Panc1 (cell line): ENCODE results near the gene SLAMF1. TPM values are rescaled to one million over a fixed set of nuclear protein-coding genes. Genes with fewer than 3 reads are reported as not detected.

Source experiments
- ATAC-seq: fragments of 200-7000 bp; cut with Tn5 transposase; 2 replicates; pipeline ENCODE4 v1.9.1; 2020; ENCODE audit warnings: mild to moderate bottlenecking, moderate library complexity
- BruUV-seq: library from RNA; stranded (reverse); fragments of 400-500 nt; replicated peaks from 2 replicates; lab custom pipeline; 2021; lab: Mats Ljungman, UMichigan
- CTCF ChIA-PET: fragments of 300-600 bp; sonication (Branson Sonifier 250); formaldehyde crosslinking; loops from one replicate; lab custom pipeline; 2022; ENCODE audit warnings: antibody characterized with exemption; lab: Charles Lee
- POLR2A ChIA-PET: fragments of 300-600 bp; sonication (Branson Sonifier 250); formaldehyde crosslinking; loops from one replicate; lab custom pipeline; 2022; ENCODE audit warnings: antibody characterized with exemption; lab: Charles Lee
- DNase-seq: peaks from one replicate; pipeline ENCODE4 v3.0.0-alpha.2; 2010; ENCODE audit warnings: low read depth, low spot score
- H3K27ac ChIP-seq: 2 replicates; pipeline ENCODE4 v1.5.1; 2011; ENCODE audit warnings: mild to moderate bottlenecking, low read length, inconsistent platforms
- H3K27me3 ChIP-seq: fragments of 200-500 bp; sonication (Bioruptor generic); 2 replicates; pipeline ENCODE4 v1.6.0; 2014; ENCODE audit warnings: low read length, inconsistent platforms; ENCODE audit not compliant: control insufficient read depth, insufficient read depth
- H3K36me3 ChIP-seq: fragments of 200-500 bp; sonication (Bioruptor generic); 2 replicates; pipeline ENCODE4 v1.5.1; 2014; ENCODE audit warnings: inconsistent platforms, mild to moderate bottlenecking, low read length, moderate library complexity; ENCODE audit not compliant: control insufficient read depth, insufficient read depth
- H3K4me1 ChIP-seq: 2 replicates; pipeline ENCODE4 v1.5.1; 2011; ENCODE audit warnings: inconsistent platforms, mild to moderate bottlenecking, low read length, moderate library complexity; ENCODE audit not compliant: control insufficient read depth, insufficient read depth
- H3K4me3 ChIP-seq, 2 experiments: 2 replicates each; pipeline ENCODE4 v1.5.1; 2011 to 2012; ENCODE audit warnings: low read depth in 2 of 2, low read length in 2 of 2, mild to moderate bottlenecking in 2 of 2, inconsistent platforms in 1 of 2, moderate library complexity in 1 of 2
- H3K9me3 ChIP-seq: fragments of 200-500 bp; sonication (Bioruptor generic); 2 replicates; pipeline ENCODE4 v1.5.1; 2014; ENCODE audit warnings: low read depth, mild to moderate bottlenecking, inconsistent platforms, low read length, moderate library complexity; ENCODE audit not compliant: control insufficient read depth, insufficient read depth
- POLR2AphosphoS5 ChIP-seq: IDR thresholded peaks from 2 replicates; pipeline ENCODE4 v1.6.1; 2012; ENCODE audit warnings: mild to moderate bottlenecking, low read depth, low read length, moderate library complexity
- SIN3A ChIP-seq: IDR thresholded peaks from 2 replicates; pipeline ENCODE4 v1.6.1; 2012; ENCODE audit warnings: low read depth, mild to moderate bottlenecking, low read length, moderate library complexity, borderline replicate concordance; ENCODE audit not compliant: insufficient read depth
- TCF7L2 ChIP-seq: IDR thresholded peaks from 2 replicates; pipeline ENCODE4 v1.6.1; 2011; ENCODE audit warnings: mild to moderate bottlenecking, low read depth, low read length, inconsistent platforms
- in situ Hi-C: cut with HindIII; loops from 2 replicates; pipeline ENCODE4 v1.10.0; 2016; ENCODE audit warnings: low sequenced_read_pairs, low pct_unique_long_range_greater_than_20kb
- intact Hi-C: fragments of 100-400 bp; cut with micrococcal nuclease; formaldehyde crosslinking; loops from one replicate; pipeline ENCODE4 v1.10.0; 2022; ENCODE audit not compliant: unreplicated experiment
- total RNA-seq: library from RNA; stranded (reverse); gene quantifications from one replicate; pipeline ENCODE4 v1.2.1, GENCODE V29; 2021; ENCODE audit not compliant: unreplicated experiment
- TF ChIP-seq, protein P1 (sequence below), 2 experiments: IDR thresholded peaks; 2 replicates each; pipeline ENCODE4 v1.6.1; 2011 to 2012; ENCODE audit warnings: low read depth in 2 of 2, control low read depth in 1 of 2, low read length in 1 of 2, mild to moderate bottlenecking in 1 of 2, moderate library complexity in 1 of 2; ENCODE audit not compliant: insufficient read depth in 1 of 2
- TF ChIP-seq, protein P2 (sequence below): fragments of 450-650 bp; IDR thresholded peaks from 2 replicates; pipeline ENCODE4 v1.5.1; 2017; ENCODE audit warnings: mild to moderate bottlenecking

The SLAMF1 gene
- total RNA-seq, 1 experiment from 2014 or later = not detected

DNA sequence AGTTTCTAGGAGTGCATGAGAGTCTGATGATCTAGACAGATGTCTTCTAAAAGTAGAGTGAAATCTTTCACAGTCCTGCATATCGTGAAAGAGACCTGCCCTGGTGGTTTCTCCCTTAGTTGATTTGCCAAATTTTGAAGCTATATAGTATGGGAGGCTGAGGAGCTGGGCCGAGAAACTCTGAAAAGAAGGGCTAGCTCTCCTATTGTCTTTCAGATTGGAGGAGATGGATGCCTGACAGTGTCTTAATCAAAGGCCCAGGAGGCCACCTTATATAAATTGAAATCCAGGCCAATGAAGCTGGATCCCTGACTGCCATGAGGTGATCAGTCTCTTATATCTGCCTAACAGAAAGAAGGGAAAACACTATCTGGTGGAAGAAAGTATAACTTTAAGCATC lies 49.1 kb downstream of the SLAMF1 start:
- in situ Hi-C loops = no loop called here
- no TSS peak for BruUV-seq
- POLR2A ChIA-PET = no interaction called here

DNA sequence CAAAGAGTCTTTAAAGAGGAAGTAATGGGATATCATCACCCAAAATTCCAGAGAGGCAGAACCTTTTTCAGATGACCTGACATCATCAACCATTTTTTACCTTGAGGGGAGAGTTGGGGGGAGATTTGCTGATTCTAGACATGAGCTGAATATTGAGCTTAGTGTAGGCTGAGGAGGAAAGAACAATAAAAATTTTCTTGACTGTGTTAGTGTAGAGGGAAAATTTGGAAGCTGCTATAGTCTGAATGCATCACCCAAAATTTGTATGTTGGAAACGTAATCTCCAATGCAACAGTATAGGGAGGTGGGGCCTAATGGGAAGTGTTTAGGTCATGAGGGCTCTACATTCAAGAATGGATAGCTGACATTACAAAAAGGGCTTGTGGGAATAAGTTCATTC lies 49.8 kb downstream of the SLAMF1 start:
- TF ChIP-seq TCF7L2 (no peak), POLR2AphosphoS5 (no peak), SIN3A (no peak)
- TF ChIP-seq, protein P1, sequence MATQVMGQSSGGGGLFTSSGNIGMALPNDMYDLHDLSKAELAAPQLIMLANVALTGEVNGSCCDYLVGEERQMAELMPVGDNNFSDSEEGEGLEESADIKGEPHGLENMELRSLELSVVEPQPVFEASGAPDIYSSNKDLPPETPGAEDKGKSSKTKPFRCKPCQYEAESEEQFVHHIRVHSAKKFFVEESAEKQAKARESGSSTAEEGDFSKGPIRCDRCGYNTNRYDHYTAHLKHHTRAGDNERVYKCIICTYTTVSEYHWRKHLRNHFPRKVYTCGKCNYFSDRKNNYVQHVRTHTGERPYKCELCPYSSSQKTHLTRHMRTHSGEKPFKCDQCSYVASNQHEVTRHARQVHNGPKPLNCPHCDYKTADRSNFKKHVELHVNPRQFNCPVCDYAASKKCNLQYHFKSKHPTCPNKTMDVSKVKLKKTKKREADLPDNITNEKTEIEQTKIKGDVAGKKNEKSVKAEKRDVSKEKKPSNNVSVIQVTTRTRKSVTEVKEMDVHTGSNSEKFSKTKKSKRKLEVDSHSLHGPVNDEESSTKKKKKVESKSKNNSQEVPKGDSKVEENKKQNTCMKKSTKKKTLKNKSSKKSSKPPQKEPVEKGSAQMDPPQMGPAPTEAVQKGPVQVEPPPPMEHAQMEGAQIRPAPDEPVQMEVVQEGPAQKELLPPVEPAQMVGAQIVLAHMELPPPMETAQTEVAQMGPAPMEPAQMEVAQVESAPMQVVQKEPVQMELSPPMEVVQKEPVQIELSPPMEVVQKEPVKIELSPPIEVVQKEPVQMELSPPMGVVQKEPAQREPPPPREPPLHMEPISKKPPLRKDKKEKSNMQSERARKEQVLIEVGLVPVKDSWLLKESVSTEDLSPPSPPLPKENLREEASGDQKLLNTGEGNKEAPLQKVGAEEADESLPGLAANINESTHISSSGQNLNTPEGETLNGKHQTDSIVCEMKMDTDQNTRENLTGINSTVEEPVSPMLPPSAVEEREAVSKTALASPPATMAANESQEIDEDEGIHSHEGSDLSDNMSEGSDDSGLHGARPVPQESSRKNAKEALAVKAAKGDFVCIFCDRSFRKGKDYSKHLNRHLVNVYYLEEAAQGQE (IDR thresholded peaks at IDR 0.05; ENCODE audit: insufficient read depth in 1 of 2, low read depth in 2 of 2, low read length in 1 of 2) = no peak
- TF ChIP-seq, protein P2, sequence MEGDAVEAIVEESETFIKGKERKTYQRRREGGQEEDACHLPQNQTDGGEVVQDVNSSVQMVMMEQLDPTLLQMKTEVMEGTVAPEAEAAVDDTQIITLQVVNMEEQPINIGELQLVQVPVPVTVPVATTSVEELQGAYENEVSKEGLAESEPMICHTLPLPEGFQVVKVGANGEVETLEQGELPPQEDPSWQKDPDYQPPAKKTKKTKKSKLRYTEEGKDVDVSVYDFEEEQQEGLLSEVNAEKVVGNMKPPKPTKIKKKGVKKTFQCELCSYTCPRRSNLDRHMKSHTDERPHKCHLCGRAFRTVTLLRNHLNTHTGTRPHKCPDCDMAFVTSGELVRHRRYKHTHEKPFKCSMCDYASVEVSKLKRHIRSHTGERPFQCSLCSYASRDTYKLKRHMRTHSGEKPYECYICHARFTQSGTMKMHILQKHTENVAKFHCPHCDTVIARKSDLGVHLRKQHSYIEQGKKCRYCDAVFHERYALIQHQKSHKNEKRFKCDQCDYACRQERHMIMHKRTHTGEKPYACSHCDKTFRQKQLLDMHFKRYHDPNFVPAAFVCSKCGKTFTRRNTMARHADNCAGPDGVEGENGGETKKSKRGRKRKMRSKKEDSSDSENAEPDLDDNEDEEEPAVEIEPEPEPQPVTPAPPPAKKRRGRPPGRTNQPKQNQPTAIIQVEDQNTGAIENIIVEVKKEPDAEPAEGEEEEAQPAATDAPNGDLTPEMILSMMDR = no peak
- intact Hi-C loops (no loop called here), in situ Hi-C loops (no loop called here)
- Histone ChIP-seq H3K4me1 (no peaks in the 10 kb centered on the region), H3K36me3 (no peaks in the 10 kb centered on the region), H3K27me3 (no peaks in the 10 kb centered on the region), H3K27ac (no peak overlapping the region), H3K4me3 (no peak overlapping the region), H3K9me3 (no peaks in the 10 kb centered on the region)
- DNase-seq = no peak
- ChIA-PET CTCF (no interaction called here), POLR2A (no interaction called here)
- no TSS peak for BruUV-seq
- ATAC-seq = no peak

More for the DNA sequence above, 49.1 kb downstream of the SLAMF1 start:
- DNase-seq (no peak), ATAC-seq (no peak)
- H3K4me3 ChIP-seq = no peak overlapping the region
- H3K27me3 ChIP-seq = no peaks in the 10 kb centered on the region
- TF ChIP-seq TCF7L2 = no peak
- TF ChIP-seq, protein P2 = no peak
- TF ChIP-seq, protein P1 (IDR thresholded peaks at IDR 0.05; ENCODE audit: insufficient read depth in 1 of 2, low read depth in 2 of 2, low read length in 1 of 2) = no peak
- TF ChIP-seq POLR2AphosphoS5 = no peak
- no peak for TF ChIP-seq SIN3A
- no peaks in the 10 kb centered on the region for H3K4me1 ChIP-seq
- no peaks in the 10 kb centered on the region for H3K9me3 ChIP-seq
- intact Hi-C loops = no loop called here
- H3K36me3 ChIP-seq = no peaks in the 10 kb centered on the region
- CTCF ChIA-PET = no interaction called here
- H3K27ac ChIP-seq = no peak overlapping the region
